ENCODE results near the gene PLEKHM3. TPM values are rescaled to one million over a fixed set of nuclear protein-coding genes. Genes with fewer than 3 reads are reported as not detected.

The PLEKHM3 gene
- total and polyA plus RNA-seq, 2 of the 13 experiments (the other 11 are each of a cell fraction or from before 2014, with no cell fraction given), result 4.5 to 4.7 TPM

DNA sequence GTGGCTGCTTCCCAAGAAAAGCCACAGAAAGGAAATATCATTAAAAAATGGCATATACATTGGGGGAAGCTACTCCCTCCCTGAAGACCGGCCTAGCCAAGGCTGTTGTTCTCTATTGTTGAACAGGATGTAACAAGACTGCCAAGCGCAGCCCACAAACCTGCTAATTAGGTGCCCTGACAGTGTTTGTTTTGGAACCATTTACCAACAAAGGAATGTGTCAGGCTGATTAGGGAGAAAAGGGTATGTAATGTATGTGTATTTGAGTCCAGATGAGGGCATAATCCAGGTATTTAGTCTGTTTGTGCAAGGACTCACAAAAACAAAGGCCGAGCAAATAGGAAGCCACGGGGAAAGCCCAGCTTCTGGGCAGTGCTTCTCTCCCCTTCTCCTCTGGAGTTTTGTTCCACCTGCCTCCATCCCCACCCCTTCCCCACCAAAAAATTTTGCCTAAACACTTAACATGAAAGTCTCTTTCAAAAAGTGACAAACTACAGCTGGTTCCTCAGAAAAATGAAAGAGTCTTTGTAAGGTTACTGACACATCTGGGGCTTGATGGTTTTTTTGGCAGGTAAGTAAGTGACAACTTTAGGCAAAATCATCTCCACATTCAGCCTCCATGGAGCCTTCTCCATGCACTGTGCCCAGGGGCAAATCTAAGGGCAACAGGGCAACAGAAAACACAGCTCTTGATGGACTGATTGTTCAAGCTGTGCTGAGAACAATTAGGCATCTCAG lies 177.4 kb downstream of the PLEKHM3 start (continued):
- TF ChIP-seq, protein P1, sequence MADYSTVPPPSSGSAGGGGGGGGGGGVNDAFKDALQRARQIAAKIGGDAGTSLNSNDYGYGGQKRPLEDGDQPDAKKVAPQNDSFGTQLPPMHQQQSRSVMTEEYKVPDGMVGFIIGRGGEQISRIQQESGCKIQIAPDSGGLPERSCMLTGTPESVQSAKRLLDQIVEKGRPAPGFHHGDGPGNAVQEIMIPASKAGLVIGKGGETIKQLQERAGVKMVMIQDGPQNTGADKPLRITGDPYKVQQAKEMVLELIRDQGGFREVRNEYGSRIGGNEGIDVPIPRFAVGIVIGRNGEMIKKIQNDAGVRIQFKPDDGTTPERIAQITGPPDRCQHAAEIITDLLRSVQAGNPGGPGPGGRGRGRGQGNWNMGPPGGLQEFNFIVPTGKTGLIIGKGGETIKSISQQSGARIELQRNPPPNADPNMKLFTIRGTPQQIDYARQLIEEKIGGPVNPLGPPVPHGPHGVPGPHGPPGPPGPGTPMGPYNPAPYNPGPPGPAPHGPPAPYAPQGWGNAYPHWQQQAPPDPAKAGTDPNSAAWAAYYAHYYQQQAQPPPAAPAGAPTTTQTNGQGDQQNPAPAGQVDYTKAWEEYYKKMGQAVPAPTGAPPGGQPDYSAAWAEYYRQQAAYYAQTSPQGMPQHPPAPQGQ (CRISPR knock-in tag; IDR thresholded peaks at IDR 0.05; ENCODE audit: borderline replicate concordance), result peak; percentile 93; the same call in 1 of the 2 replicates
- TF ChIP-seq ZNF451 (CRISPR knock-in tag; IDR thresholded peaks at IDR 0.05), result no peak
- TF ChIP-seq, protein P2, sequence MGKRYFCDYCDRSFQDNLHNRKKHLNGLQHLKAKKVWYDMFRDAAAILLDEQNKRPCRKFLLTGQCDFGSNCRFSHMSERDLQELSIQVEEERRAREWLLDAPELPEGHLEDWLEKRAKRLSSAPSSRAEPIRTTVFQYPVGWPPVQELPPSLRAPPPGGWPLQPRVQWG (CRISPR knock-in tag; IDR thresholded peaks at IDR 0.05; ENCODE audit: borderline replicate concordance, low read depth), result no peak
- TF ChIP-seq, protein P3, sequence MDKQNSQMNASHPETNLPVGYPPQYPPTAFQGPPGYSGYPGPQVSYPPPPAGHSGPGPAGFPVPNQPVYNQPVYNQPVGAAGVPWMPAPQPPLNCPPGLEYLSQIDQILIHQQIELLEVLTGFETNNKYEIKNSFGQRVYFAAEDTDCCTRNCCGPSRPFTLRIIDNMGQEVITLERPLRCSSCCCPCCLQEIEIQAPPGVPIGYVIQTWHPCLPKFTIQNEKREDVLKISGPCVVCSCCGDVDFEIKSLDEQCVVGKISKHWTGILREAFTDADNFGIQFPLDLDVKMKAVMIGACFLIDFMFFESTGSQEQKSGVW (CRISPR knock-in tag; IDR thresholded peaks at IDR 0.05; ENCODE audit: borderline replicate concordance), result no peak
- no peak for TF ChIP-seq SP140L (CRISPR knock-in tag; IDR thresholded peaks at IDR 0.05; ENCODE audit: borderline replicate concordance)
- TF ChIP-seq, protein P4, sequence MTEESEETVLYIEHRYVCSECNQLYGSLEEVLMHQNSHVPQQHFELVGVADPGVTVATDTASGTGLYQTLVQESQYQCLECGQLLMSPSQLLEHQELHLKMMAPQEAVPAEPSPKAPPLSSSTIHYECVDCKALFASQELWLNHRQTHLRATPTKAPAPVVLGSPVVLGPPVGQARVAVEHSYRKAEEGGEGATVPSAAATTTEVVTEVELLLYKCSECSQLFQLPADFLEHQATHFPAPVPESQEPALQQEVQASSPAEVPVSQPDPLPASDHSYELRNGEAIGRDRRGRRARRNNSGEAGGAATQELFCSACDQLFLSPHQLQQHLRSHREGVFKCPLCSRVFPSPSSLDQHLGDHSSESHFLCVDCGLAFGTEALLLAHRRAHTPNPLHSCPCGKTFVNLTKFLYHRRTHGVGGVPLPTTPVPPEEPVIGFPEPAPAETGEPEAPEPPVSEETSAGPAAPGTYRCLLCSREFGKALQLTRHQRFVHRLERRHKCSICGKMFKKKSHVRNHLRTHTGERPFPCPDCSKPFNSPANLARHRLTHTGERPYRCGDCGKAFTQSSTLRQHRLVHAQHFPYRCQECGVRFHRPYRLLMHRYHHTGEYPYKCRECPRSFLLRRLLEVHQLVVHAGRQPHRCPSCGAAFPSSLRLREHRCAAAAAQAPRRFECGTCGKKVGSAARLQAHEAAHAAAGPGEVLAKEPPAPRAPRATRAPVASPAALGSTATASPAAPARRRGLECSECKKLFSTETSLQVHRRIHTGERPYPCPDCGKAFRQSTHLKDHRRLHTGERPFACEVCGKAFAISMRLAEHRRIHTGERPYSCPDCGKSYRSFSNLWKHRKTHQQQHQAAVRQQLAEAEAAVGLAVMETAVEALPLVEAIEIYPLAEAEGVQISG (CRISPR knock-in tag; IDR thresholded peaks at IDR 0.05), result no peak; the same call in 1 of the 2 replicates
- TF ChIP-seq RFXANK (CRISPR knock-in tag; IDR thresholded peaks at IDR 0.05), result 0 out of 2 replicates have a peak, but pooled peaks have one; percentile 48
- TF ChIP-seq DPF2 (CRISPR knock-in tag; IDR thresholded peaks at IDR 0.05; ENCODE audit: borderline replicate concordance, low read depth), result peak; percentile 92
- TF ChIP-seq ZNF30 (CRISPR knock-in tag; IDR thresholded peaks at IDR 0.05), result no peak
- TF ChIP-seq NFKBIZ (CRISPR knock-in tag; IDR thresholded peaks at IDR 0.05), result peak; percentile 86; the same call in 1 of the 2 replicates
- peak; percentile 10 for TF ChIP-seq YY1 (IDR thresholded peaks at IDR 0.05; ENCODE audit: insufficient read depth, insufficient replicate concordance, low read depth, low read length)
- TF ChIP-seq MAFF (IDR thresholded peaks at IDR 0.05; ENCODE audit: low read depth, low read length), result peak; percentile 34; the same call in 1 of the 2 replicates
- TF ChIP-seq, protein P5, sequence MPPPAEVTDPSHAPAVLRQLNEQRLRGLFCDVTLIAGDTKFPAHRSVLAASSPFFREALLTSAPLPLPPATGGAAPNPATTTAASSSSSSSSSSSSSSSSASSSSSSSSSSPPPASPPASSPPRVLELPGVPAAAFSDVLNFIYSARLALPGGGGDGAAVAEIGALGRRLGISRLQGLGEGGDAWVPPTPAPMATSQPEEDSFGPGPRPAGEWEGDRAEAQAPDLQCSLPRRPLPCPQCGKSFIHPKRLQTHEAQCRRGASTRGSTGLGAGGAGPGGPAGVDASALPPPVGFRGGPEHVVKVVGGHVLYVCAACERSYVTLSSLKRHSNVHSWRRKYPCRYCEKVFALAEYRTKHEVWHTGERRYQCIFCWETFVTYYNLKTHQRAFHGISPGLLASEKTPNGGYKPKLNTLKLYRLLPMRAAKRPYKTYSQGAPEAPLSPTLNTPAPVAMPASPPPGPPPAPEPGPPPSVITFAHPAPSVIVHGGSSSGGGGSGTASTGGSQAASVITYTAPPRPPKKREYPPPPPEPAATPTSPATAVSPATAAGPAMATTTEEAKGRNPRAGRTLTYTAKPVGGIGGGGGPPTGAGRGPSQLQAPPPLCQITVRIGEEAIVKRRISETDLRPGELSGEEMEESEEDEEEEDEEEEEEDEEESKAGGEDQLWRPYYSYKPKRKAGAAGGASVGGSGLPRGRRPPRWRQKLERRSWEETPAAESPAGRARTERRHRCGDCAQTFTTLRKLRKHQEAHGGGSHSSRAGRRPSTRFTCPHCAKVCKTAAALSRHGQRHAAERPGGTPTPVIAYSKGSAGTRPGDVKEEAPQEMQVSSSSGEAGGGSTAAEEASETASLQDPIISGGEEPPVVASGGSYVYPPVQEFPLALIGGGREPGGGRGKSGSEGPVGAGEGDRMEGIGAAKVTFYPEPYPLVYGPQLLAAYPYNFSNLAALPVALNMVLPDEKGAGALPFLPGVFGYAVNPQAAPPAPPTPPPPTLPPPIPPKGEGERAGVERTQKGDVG (CRISPR knock-in tag; IDR thresholded peaks at IDR 0.05; ENCODE audit: borderline replicate concordance), result no peak; the same call in 1 of the 2 replicates
- no peak for TF ChIP-seq ZFAT (CRISPR knock-in tag; conservative IDR thresholded peaks at IDR 0.05)
- no peak for TF ChIP-seq IKZF1 (IDR thresholded peaks at IDR 0.05)
- TF ChIP-seq ZNF335 (CRISPR knock-in tag; IDR thresholded peaks at IDR 0.05), result peak; percentile 72; the same call in 1 of the 2 replicates
- TF ChIP-seq BHLHE40 (IDR thresholded peaks at IDR 0.05; ENCODE audit: low read length), result peak; percentile 73

Data from HepG2 (cell line).